ENCODE measurements around the gene DERL3.

Gene DERL3

GRCh38 chr22:23800297-23801237 is 38.2 kb downstream of the DERL3 start:
- no peak overlapping the region for H3K4me3 ChIP-seq (ENCODE audit: low read depth, low read length)

GRCh38 chr22:23796461-23796860 is 42.3 kb downstream of the DERL3 start:
- DNase-seq (ENCODE audit: low read depth), result no peak
- TF ChIP-seq MYC (IDR thresholded peaks at IDR 0.05; ENCODE audit: low read depth, low read length) (no peak), POLR2A (IDR thresholded peaks at IDR 0.05; ENCODE audit: extremely low read depth, insufficient read length) (no peak), MAX (IDR thresholded peaks at IDR 0.05; ENCODE audit: low read depth, low read length) (no peak)
- TF ChIP-seq, protein P1, sequence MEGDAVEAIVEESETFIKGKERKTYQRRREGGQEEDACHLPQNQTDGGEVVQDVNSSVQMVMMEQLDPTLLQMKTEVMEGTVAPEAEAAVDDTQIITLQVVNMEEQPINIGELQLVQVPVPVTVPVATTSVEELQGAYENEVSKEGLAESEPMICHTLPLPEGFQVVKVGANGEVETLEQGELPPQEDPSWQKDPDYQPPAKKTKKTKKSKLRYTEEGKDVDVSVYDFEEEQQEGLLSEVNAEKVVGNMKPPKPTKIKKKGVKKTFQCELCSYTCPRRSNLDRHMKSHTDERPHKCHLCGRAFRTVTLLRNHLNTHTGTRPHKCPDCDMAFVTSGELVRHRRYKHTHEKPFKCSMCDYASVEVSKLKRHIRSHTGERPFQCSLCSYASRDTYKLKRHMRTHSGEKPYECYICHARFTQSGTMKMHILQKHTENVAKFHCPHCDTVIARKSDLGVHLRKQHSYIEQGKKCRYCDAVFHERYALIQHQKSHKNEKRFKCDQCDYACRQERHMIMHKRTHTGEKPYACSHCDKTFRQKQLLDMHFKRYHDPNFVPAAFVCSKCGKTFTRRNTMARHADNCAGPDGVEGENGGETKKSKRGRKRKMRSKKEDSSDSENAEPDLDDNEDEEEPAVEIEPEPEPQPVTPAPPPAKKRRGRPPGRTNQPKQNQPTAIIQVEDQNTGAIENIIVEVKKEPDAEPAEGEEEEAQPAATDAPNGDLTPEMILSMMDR (IDR thresholded peaks at IDR 0.05; ENCODE audit: low read depth, low read length), result no peak
- H3K4me3 ChIP-seq (ENCODE audit: low read depth, low read length), result no peak overlapping the region

More at GRCh38 chr22:23800297-23801237, 38.2 kb downstream of the DERL3 start:
- TF ChIP-seq MAX (IDR thresholded peaks at IDR 0.05; ENCODE audit: low read depth, low read length) (no peak), POLR2A (IDR thresholded peaks at IDR 0.05; ENCODE audit: extremely low read depth, insufficient read length) (no peak), MYC (IDR thresholded peaks at IDR 0.05; ENCODE audit: low read depth, low read length) (no peak)
- TF ChIP-seq, protein P1 (IDR thresholded peaks at IDR 0.05; ENCODE audit: low read depth, low read length), result no peak
- DNase-seq (ENCODE audit: low read depth), result no peak

- H3K4me3 ChIP-seq (ENCODE audit: low read depth, low read length), result no peak overlapping the region
- no peak for DNase-seq (ENCODE audit: low read depth)
- no peak for TF ChIP-seq MYC (IDR thresholded peaks at IDR 0.05; ENCODE audit: low read depth, low read length)
- TF ChIP-seq POLR2A (IDR thresholded peaks at IDR 0.05; ENCODE audit: extremely low read depth, insufficient read length), result no peak
- TF ChIP-seq, protein P1 (IDR thresholded peaks at IDR 0.05; ENCODE audit: low read depth, low read length), result no peak
- TF ChIP-seq MAX (IDR thresholded peaks at IDR 0.05; ENCODE audit: low read depth, low read length), result no peak
Observed at GRCh38 chr22:23793326-23793725, 45.5 kb downstream of the DERL3 start.

DNA sequence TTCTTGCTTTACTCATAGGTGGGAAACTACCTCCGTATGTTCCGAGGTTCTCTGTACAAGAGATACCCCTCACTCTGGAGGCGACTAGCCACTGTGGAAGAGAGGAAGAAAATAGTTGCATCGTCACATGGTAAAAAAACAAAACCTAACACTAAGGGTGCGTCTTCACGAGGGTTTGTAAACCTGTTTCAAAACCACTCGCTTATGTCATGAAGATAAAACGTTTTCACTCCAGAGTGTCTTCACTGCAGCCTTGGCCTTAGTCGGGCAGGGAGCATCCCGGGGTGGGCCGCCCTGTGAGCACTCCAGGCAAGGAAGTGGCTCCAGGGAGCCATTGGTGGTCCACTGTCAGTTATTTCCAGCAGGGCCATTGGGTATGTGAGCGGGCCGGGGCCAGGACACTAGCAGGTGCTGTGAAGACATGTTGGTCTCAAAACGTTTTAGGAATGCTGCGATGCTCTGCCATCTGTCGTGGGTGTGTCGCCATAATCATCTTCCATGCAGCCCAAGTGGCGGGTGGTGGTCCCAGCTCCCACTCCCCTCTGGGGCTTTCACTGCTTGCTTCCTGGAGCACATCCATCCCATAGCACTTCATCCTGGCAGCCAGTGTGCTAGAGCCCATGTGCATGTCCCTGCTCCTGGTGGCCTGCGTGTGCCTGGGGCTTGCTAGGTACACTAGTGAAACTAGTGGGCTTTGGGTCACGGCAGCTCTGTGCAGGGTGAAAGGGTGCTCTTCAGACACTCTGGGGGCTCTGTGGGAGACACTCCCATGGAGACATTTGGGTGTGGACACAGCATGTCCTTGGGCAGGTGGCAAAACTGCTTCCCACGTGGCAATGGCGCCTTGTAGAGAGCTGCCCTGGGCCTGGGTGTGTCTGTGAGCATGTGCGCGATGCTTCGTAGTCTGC is 46.8 kb downstream of the DERL3 start:
- DNase-seq (ENCODE audit: low read depth), result no peak
- TF ChIP-seq MYC (IDR thresholded peaks at IDR 0.05; ENCODE audit: low read depth, low read length) (no peak), POLR2A (IDR thresholded peaks at IDR 0.05; ENCODE audit: extremely low read depth, insufficient read length) (no peak), MAX (IDR thresholded peaks at IDR 0.05; ENCODE audit: low read depth, low read length) (no peak)
- TF ChIP-seq, protein P1 (IDR thresholded peaks at IDR 0.05; ENCODE audit: low read depth, low read length), result no peak
- H3K4me3 ChIP-seq (ENCODE audit: low read depth, low read length), result no peak overlapping the region

- no peak overlapping the region for H3K4me3 ChIP-seq (ENCODE audit: low read depth, low read length)
- TF ChIP-seq MYC (IDR thresholded peaks at IDR 0.05; ENCODE audit: low read depth, low read length) (no peak), MAX (IDR thresholded peaks at IDR 0.05; ENCODE audit: low read depth, low read length) (no peak), POLR2A (IDR thresholded peaks at IDR 0.05; ENCODE audit: extremely low read depth, insufficient read length) (no peak)
- TF ChIP-seq, protein P1 (IDR thresholded peaks at IDR 0.05; ENCODE audit: low read depth, low read length), result no peak
- no peak for DNase-seq (ENCODE audit: low read depth)
Observed at GRCh38 chr22:23790819-23791737, 47.7 kb downstream of the DERL3 start.

Measured in NB4 (cell line).